ENCODE measurements around the gene TMEM143. TPM values are rescaled to one million over a fixed set of nuclear protein-coding genes. Genes with fewer than 3 reads are reported as not detected.

TMEM143 gene
- polyA plus RNA-seq, 3 donors: 1.7 to 11.9 (median 2.1) TPM

GRCh38 chr19:48371367-48371766, 7.6 kb upstream of the TMEM143 start:
- intact Hi-C loops (cut with micrococcal nuclease): no loop called here
- Histone ChIP-seq H3K27me3 (ENCODE audit: control insufficient read depth in 2 of 2, insufficient read depth in 2 of 2, low read length in 2 of 2) (no peaks in the 10 kb centered on the region), H3K36me3 (replicated peaks in 1 of 2; ENCODE audit: control insufficient read depth in 1 of 2, insufficient read depth in 2 of 2, low read length in 2 of 2) (no peaks in the 10 kb centered on the region), H3K9me3 (replicated peaks in 1 of 2; ENCODE audit: control insufficient read depth in 1 of 2, insufficient read depth in 1 of 2, low read length in 2 of 2) (no peaks in the 10 kb centered on the region), H4K20me1 (ENCODE audit: insufficient read depth, low read length) (no peaks in the 10 kb centered on the region), H3K27ac (ENCODE audit: low read depth in 1 of 2, low read length in 2 of 2) (no peak overlapping the region), H2AFZ (ENCODE audit: insufficient read depth, low read depth, low read length, poor library complexity, severe bottlenecking) (no peak overlapping the region), H3K4me2 (replicated peaks; ENCODE audit: extremely low read depth, low read length, poor library complexity, severe bottlenecking) (no peak overlapping the region), H3K4me1 (ENCODE audit: control insufficient read depth in 1 of 2, insufficient read depth in 2 of 2, low read length in 2 of 2) (no peaks in the 10 kb centered on the region), H3K79me2 (ENCODE audit: insufficient read depth, low read length) (no peaks in the 10 kb centered on the region), H3K9ac (ENCODE audit: insufficient read depth, low read length, poor library complexity, severe bottlenecking) (no peak overlapping the region), H3K4me3 (replicated peaks in 1 of 3; ENCODE audit: low read depth in 2 of 3, low read length in 3 of 3) (no peak overlapping the region)
- no peaks in the 10 kb centered on the region for H3K9me3 Mint-ChIP-seq
- H3K36me3 Mint-ChIP-seq: no peaks in the 10 kb centered on the region
- no peak overlapping the region for H3K27ac Mint-ChIP-seq
- WGBS (ENCODE audit: insufficient coverage): 95% methylated on average over 5 of the region's 7 CpGs
- no peaks in the 10 kb centered on the region for H3K4me1 Mint-ChIP-seq
- peaks cover 1 to 8% (median 7%) of the 10 kb centered on the region in 3 donors for H3K27me3 Mint-ChIP-seq (ENCODE audit: low read depth in 3 of 3)
- no peak for TF ChIP-seq CTCF (IDR thresholded peaks at IDR 0.05)
- no peak for DNase-seq
- no peak overlapping the region for H3K4me3 Mint-ChIP-seq

- no peak overlapping the region for H3K27ac ChIP-seq (ENCODE audit: low read depth in 1 of 2, low read length in 2 of 2)
- intact Hi-C loops (cut with micrococcal nuclease): no loop called here
- Mint-ChIP-seq H3K9me3 (no peaks in the 10 kb centered on the region), H3K27me3 (ENCODE audit: low read depth in 3 of 3) (peaks cover 1 to 8% (median 7%) of the 10 kb centered on the region in 3 donors), H3K27ac (no peak overlapping the region), H3K36me3 (no peaks in the 10 kb centered on the region), H3K4me3 (no peak overlapping the region), H3K4me1 (no peaks in the 10 kb centered on the region)
- no peaks in the 10 kb centered on the region for H3K79me2 ChIP-seq (ENCODE audit: insufficient read depth, low read length)
- WGBS (ENCODE audit: insufficient coverage): 100% methylated on average over 4 of the region's 4 CpGs
- no peaks in the 10 kb centered on the region for H3K36me3 ChIP-seq (replicated peaks in 1 of 2; ENCODE audit: control insufficient read depth in 1 of 2, insufficient read depth in 2 of 2, low read length in 2 of 2)
- no peaks in the 10 kb centered on the region for H3K4me1 ChIP-seq (ENCODE audit: control insufficient read depth in 1 of 2, insufficient read depth in 2 of 2, low read length in 2 of 2)
- no peaks in the 10 kb centered on the region for H3K9me3 ChIP-seq (replicated peaks in 1 of 2; ENCODE audit: control insufficient read depth in 1 of 2, insufficient read depth in 1 of 2, low read length in 2 of 2)
- no peak overlapping the region for H3K9ac ChIP-seq (ENCODE audit: insufficient read depth, low read length, poor library complexity, severe bottlenecking)
- H3K4me3 ChIP-seq (replicated peaks in 1 of 3; ENCODE audit: low read depth in 2 of 3, low read length in 3 of 3): no peak overlapping the region
- H2AFZ ChIP-seq (ENCODE audit: insufficient read depth, low read depth, low read length, poor library complexity, severe bottlenecking): no peak overlapping the region
- H3K27me3 ChIP-seq (ENCODE audit: control insufficient read depth in 2 of 2, insufficient read depth in 2 of 2, low read length in 2 of 2): no peaks in the 10 kb centered on the region
- no peak for DNase-seq
- no peaks in the 10 kb centered on the region for H4K20me1 ChIP-seq (ENCODE audit: insufficient read depth, low read length)
- TF ChIP-seq CTCF (IDR thresholded peaks at IDR 0.05): no peak
- H3K4me2 ChIP-seq (replicated peaks; ENCODE audit: extremely low read depth, low read length, poor library complexity, severe bottlenecking): no peak overlapping the region
Measured at GRCh38 chr19:48370955-48371354, 7.2 kb upstream of the TMEM143 start.

All from CD14-positive monocyte (primary cell).